GM12874 (cell line): ENCODE results near the gene TTPAL.

Source experiments
- TF ChIP-seq, protein P1 (sequence below): IDR thresholded peaks from 2 replicates; pipeline ENCODE4 v1.5.1; 2011; ENCODE audit warnings: low read depth, mild to moderate bottlenecking, control low read depth, low read length, moderate library complexity; ENCODE audit not compliant: insufficient read depth

Gene TTPAL

DNA sequence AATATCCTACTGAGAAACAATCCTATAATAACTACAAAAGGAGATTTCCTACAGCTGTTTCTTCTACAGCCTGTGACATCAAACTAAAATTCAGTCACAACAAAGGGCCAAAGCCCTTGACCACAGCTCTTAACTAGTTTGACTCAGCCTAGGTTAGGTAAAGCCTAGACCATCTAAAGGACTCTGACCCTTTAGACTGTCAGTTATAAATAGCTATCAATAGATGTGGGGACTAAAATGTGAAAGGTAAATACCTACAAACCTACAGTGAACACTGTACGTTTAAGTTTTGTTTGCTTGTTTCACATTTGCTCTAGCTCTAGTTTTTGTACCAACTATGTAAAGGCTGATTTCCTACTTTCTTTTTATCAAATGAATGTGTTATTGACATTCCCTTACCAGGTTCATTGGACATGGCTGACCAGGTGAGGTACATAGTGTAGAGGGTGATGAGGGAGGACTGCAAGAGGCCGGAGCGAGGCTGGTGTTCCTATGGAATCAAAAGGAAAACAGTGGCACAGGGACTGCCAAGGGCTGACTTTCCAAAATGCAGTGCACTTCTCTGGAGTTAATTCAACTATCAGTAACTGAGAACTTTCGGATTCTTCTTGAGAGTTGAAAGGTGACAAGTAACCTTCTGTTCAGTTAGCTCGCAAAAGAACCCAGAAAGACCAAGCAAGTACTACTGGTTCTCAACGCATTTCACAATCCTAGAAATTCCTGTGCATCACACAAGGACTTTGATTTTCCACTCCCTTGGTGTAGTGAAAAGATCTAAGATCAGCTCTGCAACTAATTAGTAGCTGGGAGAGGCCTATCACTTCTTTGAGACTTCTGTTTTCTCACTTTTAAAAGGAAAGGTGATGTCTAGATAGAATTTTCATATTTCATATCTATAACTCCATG lies 29.0 kb downstream of the TTPAL start:
- TF ChIP-seq, protein P1, sequence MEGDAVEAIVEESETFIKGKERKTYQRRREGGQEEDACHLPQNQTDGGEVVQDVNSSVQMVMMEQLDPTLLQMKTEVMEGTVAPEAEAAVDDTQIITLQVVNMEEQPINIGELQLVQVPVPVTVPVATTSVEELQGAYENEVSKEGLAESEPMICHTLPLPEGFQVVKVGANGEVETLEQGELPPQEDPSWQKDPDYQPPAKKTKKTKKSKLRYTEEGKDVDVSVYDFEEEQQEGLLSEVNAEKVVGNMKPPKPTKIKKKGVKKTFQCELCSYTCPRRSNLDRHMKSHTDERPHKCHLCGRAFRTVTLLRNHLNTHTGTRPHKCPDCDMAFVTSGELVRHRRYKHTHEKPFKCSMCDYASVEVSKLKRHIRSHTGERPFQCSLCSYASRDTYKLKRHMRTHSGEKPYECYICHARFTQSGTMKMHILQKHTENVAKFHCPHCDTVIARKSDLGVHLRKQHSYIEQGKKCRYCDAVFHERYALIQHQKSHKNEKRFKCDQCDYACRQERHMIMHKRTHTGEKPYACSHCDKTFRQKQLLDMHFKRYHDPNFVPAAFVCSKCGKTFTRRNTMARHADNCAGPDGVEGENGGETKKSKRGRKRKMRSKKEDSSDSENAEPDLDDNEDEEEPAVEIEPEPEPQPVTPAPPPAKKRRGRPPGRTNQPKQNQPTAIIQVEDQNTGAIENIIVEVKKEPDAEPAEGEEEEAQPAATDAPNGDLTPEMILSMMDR, result no peak

DNA sequence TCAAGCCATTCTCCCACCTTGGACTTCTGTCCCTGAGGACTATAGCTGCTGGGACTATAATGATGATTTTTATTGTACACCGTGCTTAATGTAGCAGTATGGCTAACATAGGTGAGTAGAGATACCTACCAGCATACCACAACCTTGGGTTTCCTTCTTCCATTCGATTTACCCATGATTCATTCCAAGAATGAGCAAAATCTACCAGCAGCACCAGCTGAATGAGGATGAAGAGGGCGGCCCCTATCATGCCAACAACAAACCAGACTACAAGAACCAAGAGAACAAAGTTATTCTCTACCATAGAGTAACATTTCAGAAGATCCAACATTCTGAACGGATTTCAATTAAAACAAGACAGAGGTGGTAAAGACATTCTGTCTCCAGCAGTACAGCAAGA lies 34.1 kb downstream of the TTPAL start:
- TF ChIP-seq, protein P1, result no peak

DNA sequence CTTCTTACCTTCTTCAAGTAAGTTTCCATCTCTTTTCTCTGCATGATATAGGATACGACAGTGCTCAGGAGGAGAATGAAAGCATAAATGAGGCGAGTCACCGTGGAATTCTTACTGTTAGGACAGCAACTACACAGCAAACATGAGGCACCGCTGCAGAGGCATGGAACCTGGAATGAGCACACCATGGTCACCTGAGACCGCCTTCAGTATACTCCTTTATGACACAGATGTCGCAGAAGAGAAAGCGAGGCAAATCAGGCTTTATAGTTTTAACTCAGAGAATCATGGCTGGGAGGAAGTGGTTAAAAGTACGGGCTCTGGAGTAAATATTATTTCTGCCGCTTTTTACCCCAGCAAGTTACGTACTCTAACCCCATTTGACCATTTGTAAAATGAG lies 38.2 kb downstream of the TTPAL start:
- TF ChIP-seq, protein P1, result no peak

DNA sequence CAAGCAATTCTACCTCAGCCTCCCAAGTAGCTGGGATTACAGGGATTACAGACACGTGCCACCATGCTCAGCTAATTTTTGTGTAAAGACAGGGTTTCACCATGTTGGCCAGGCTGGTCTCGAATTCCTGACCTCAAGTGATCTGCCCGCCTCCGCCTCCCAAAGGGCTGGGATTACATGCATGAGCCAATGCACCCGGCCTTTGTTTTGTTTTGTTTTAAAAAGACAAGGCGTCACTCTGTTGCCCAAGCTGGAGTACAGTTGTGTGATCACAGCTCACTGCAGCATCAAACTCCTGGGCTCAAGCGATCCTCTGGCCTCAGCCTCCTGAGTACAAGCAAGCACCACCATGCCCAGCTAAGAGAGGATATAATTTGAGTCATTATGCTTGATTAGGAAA lies 40.8 kb downstream of the TTPAL start:
- TF ChIP-seq, protein P1, result no peak

DNA sequence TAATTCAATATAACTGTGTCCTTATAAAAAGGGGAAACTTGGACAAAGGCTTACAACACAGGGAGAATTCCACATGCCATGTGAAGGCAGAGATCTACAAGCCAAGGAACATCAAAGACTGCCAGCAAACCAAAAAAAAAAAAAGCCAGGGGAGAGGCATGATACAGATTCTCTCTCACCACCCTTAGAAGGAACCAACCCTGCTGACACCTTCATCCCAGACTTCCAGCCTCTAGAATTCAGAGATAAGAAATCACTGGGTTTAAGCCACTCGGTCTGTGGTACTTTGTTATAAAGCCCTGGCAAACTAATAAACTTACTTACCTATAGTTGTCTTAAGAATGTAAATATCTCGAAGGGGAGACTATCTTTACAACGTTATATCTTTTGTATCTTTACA lies 41.8 kb downstream of the TTPAL start:
- TF ChIP-seq, protein P1, result no peak

DNA sequence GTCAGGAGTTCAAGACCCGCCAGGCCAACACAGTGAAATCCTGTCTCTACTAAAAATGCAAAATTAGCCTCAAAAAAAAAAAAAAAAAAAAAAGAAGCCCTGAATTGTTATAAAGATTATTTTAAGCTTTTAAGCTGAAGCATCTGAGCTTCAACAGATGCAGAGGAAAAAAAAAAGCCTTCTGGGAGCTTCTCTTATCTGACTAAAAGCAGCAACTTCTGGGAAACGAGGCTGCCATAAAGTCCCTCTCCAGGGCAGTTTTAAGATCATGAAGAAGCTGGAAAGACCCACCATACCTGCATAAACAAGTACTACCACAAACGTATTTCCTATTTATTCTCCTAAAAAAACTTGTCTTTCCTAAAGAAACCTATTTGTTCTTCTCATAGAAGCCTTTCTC lies 42.6 kb downstream of the TTPAL start:
- TF ChIP-seq, protein P1, result no peak

DNA sequence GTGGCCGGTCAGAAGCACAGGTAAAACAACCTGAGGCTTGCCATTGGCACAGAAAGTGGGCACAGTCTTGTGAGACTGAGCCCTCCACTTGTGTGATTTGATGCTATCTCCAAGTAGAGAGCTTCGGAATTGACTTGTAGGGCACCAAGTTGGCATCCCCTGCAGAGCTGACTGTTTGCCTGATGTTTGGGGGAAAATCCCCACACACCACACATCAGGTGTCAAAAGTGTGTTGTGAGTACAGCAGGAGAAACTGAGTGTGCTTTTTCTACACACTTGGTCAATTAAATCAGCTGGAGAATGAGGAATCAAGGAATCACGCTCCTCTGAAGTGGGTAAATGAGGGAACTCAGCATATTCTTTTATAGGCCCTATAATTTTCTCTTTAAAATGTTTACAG lies 45.2 kb downstream of the TTPAL start:
- TF ChIP-seq, protein P1, result no peak
